HepG2 (cell line): ENCODE data around the gene ETS2. TPM values are rescaled to one million over a fixed set of nuclear protein-coding genes. Genes with fewer than 3 reads are reported as not detected.

Experiments
- ATAC-seq: fragments of 200-7000 bp; cut with Tn5 transposase; 3 replicates; pipeline ENCODE4 v1.9.1; 2020; ENCODE audit warnings: mild to moderate bottlenecking, moderate library complexity
- BruUV-seq: library from RNA; stranded (reverse); fragments of 400-500 nt; replicated peaks from 2 replicates; lab custom pipeline; 2021; lab: Mats Ljungman, UMichigan
- CTCF ChIA-PET: fragments of 300-600 bp; formaldehyde crosslinking; extraction: SDS; loops from one replicate; lab custom pipeline; 2021; ENCODE audit warnings: low total read pairs, inconsistent platforms, low intra/inter-chr PET ratio; lab: Yijun Ruan, JAX
- POLR2A ChIA-PET: fragments of 350-600 bp; sonication (Branson Sonifier 250); formaldehyde crosslinking; loops from one replicate; lab custom pipeline; 2020; ENCODE audit warnings: antibody characterized with exemption, inconsistent platforms; lab: Yijun Ruan, JAX
- DNase-seq: peaks from one replicate; pipeline ENCODE4 v3.0.0-alpha.2; 2015; ENCODE audit warnings: low spot score
- FAIRE-seq: peaks from 3 replicates; lab custom pipeline; 2011; peaks lifted over from hg19 to GRCh38; lab: Jason Lieb, UNC
- H2AFZ ChIP-seq: one replicate; pipeline ENCODE4 v1.6.1; 2011; ENCODE audit warnings: low read length, inconsistent platforms
- H3K27ac ChIP-seq: fragments of 300-600 bp; 3 replicates; pipeline ENCODE4 v1.8.0; 2011; ENCODE audit warnings: mixed run types, mild to moderate bottlenecking, mixed read lengths, low read length, inconsistent platforms; ENCODE audit not compliant: insufficient read depth; ENCODE audit errors: extremely low read length
- H3K27me3 ChIP-seq, 2 experiments: fragments of 200-600 bp in 1 of 2; 2 replicates in 1 of 2; 3 replicates in 1 of 2; pipeline versions ENCODE4 v1.6.0 to v1.8.0; 2011; ENCODE audit warnings: low read length in 2 of 2, mild to moderate bottlenecking in 2 of 2, moderate library complexity in 2 of 2, inconsistent platforms in 1 of 2; ENCODE audit not compliant: insufficient read depth in 2 of 2, control insufficient read depth in 1 of 2
- H3K36me3 ChIP-seq, 2 experiments: fragments of 200-600 bp in 1 of 2; replicated peaks in 1 of 2; 2 replicates in 1 of 2; 3 replicates in 1 of 2; pipeline versions ENCODE4 v1.5.1 to v1.8.0; 2011; ENCODE audit warnings: low read length in 2 of 2, inconsistent platforms in 1 of 2; ENCODE audit not compliant: insufficient read depth in 2 of 2, control insufficient read depth in 1 of 2
- H3K4me1 ChIP-seq: 2 replicates; pipeline ENCODE4 v1.5.1; 2012; ENCODE audit warnings: low read length, inconsistent platforms; ENCODE audit not compliant: insufficient read depth
- H3K4me2 ChIP-seq: 2 replicates; pipeline ENCODE4 v1.6.0; 2011; ENCODE audit warnings: low read depth, low read length, inconsistent platforms
- H3K4me3 ChIP-seq, 3 experiments: fragments of 200-600 bp in 1 of 3; sonication (generic), shearing (Covaris generic) in 1 of 3; replicated peaks in 1 of 3; 2 replicates each; pipeline ENCODE4 v1.5.1; 2011 to 2016; ENCODE audit warnings: low read length in 3 of 3, inconsistent platforms in 2 of 3, low read depth in 2 of 3, mild to moderate bottlenecking in 2 of 3, control low read depth in 1 of 3, mixed read lengths in 1 of 3; ENCODE audit not compliant: insufficient read depth in 1 of 3
- H3K79me2 ChIP-seq: one replicate; pipeline ENCODE4 v1.6.1; 2011; ENCODE audit warnings: low read length, inconsistent platforms; ENCODE audit not compliant: insufficient read depth
- H3K9ac ChIP-seq: 2 replicates; pipeline ENCODE4 v1.6.0; 2011; ENCODE audit warnings: mild to moderate bottlenecking, low read depth, low read length, inconsistent platforms; ENCODE audit not compliant: insufficient read depth
- H3K9me3 ChIP-seq: 2 replicates; pipeline ENCODE4 v1.5.1; 2012; ENCODE audit warnings: mild to moderate bottlenecking, low read length
- H4K20me1 ChIP-seq: 2 replicates; pipeline ENCODE4 v1.6.0; 2011; ENCODE audit warnings: inconsistent platforms, mild to moderate bottlenecking, low read length, moderate library complexity; ENCODE audit not compliant: insufficient read depth
- AFF4 ChIP-seq: sonication (generic); formaldehyde crosslinking; IDR thresholded peaks from 2 replicates; pipeline ENCODE4 v1.4.0; 2020; ENCODE audit warnings: missing genetic modification reagents
- GFI1 ChIP-seq: sonication (generic); formaldehyde crosslinking; IDR thresholded peaks from 2 replicates; pipeline ENCODE4 v1.5.0; 2020; ENCODE audit warnings: missing genetic modification reagents, mild to moderate bottlenecking, borderline replicate concordance
- HMGXB4 ChIP-seq, 2 experiments: sonication (generic) in 1 of 2; formaldehyde crosslinking in 1 of 2; IDR thresholded peaks; 2 replicates each; pipeline versions ENCODE4 v1.4.0 to v1.6.1; 2018 to 2020; ENCODE audit warnings: missing genetic modification reagents in 2 of 2, borderline replicate concordance in 1 of 2, low read depth in 1 of 2, mild to moderate bottlenecking in 1 of 2, missing biosample characterization in 1 of 2
- SIX1 ChIP-seq: sonication (generic); formaldehyde crosslinking; IDR thresholded peaks from 2 replicates; pipeline ENCODE4 v1.4.0; 2020; ENCODE audit warnings: missing genetic modification reagents, borderline replicate concordance
- STAG1 ChIP-seq: sonication (generic); formaldehyde crosslinking; IDR thresholded peaks from 2 replicates; pipeline ENCODE4 v1.4.0; 2020; ENCODE audit warnings: missing genetic modification reagents
- UBTF ChIP-seq: sonication (generic); formaldehyde crosslinking; IDR thresholded peaks from 2 replicates; pipeline ENCODE4 v1.4.0; 2020; ENCODE audit warnings: mild to moderate bottlenecking, missing genetic modification reagents
- ZNF124 ChIP-seq: sonication (generic); formaldehyde crosslinking; IDR thresholded peaks from 2 replicates; pipeline ENCODE4 v1.4.0; 2020; ENCODE audit warnings: missing genetic modification reagents
- ZNF550 ChIP-seq: sonication (generic); formaldehyde crosslinking; IDR thresholded peaks from 2 replicates; pipeline ENCODE4 v1.4.0; 2020; ENCODE audit warnings: mild to moderate bottlenecking, missing genetic modification reagents, borderline replicate concordance
- ZNF646 ChIP-seq: sonication (generic); formaldehyde crosslinking; IDR thresholded peaks from 2 replicates; pipeline ENCODE4 v1.9.0; 2021; ENCODE audit warnings: mild to moderate bottlenecking, missing genetic modification reagents
- WGBS: methylation state at CpG from one replicate; pipeline ENCODE4 v1.1.6; 2017; ENCODE audit warnings: low lambda C conversion rate; 5-methylcytosine and 5-hydroxymethylcytosine counted together
- in situ Hi-C: cut with HindIII; loops from 2 replicates; pipeline ENCODE4 v1.10.0; 2017; ENCODE audit warnings: low pct_unique_long_range_greater_than_20kb; ENCODE audit not compliant: extremely low pct_ligation_motif_present
- intact Hi-C: fragments of 100-400 bp; cut with micrococcal nuclease; formaldehyde crosslinking; loops from one replicate; pipeline ENCODE4 v1.10.0; 2022; ENCODE audit not compliant: unreplicated experiment
- polyA plus RNA-seq, 8 experiments: library from polyadenylated mRNA; depleted of rRNA in 3 of 8; stranded (reverse) in 7 of 8; unstranded in 1 of 8; fragments of >200 nt; fragmentation: Illumina TruSeq in 4 of 8; extraction: Trizol in 4 of 8; gene quantifications; 2 replicates each; pipeline versions ENCODE4 v1.2.1 to v1.2.3, GENCODE V29; 2011 to 2016; ENCODE audit warnings: low read depth in 4 of 8, missing spikeins in 1 of 8, mixed read lengths in 1 of 8; ENCODE audit not compliant: insufficient read depth in 1 of 8
- total RNA-seq, 5 experiments: library from RNA; depleted of rRNA; stranded (reverse); fragments of >200 nt; fragmentation: Illumina TruSeq; extraction: Trizol; gene quantifications; 2 replicates each; pipeline ENCODE4 v1.2.3, GENCODE V29; 2016; ENCODE audit warnings: low read depth in 1 of 5

The ETS2 gene
- total and polyA plus RNA-seq, 2 of the 13 experiments (the other 11 are each of a cell fraction or from before 2014, with no cell fraction given): 24.6 to 64.4 TPM

- WGBS: 42% methylated on average over 3 of the region's 4 CpGs
- Histone ChIP-seq H3K4me2 (no peak overlapping the region), H3K9me3 (0 out of 2 replicates have a peak, but pooled peaks cover 5% of the 10 kb centered on the region), H3K9ac (no peak overlapping the region), H3K27me3 (no peaks in the 10 kb centered on the region), H3K36me3 (no peaks in the 10 kb centered on the region), H3K27ac (no peak overlapping the region), H4K20me1 (no peaks in the 10 kb centered on the region), H3K4me1 (peaks cover 23% of the 10 kb centered on the region), H3K79me2 (no peaks in the 10 kb centered on the region), H3K4me3 (no peak overlapping the region), H2AFZ (no peak overlapping the region)
- in situ Hi-C loops (no loop called here), intact Hi-C loops (no loop called here)
- no peak for ATAC-seq
- FAIRE-seq: no peak
- POLR2A ChIA-PET: no interaction called here
- BruUV-seq: no TSS peak
- no peak for DNase-seq
- CTCF ChIA-PET: no interaction called here
- TF ChIP-seq ZNF550 (CRISPR knock-in tag) (no peak), UBTF (CRISPR knock-in tag) (no peak), HMGXB4 (CRISPR knock-in tag; IDR thresholded peaks at IDR 0.05; ENCODE audit: borderline replicate concordance in 1 of 2, low read depth in 1 of 2) (no peak), AFF4 (CRISPR knock-in tag) (no peak), GFI1 (no peak), SIX1 (CRISPR knock-in tag) (no peak), ZNF646 (CRISPR knock-in tag) (no peak), STAG1 (CRISPR knock-in tag) (no peak), ZNF124 (CRISPR knock-in tag) (no peak)
Observed at GRCh38 chr21:38842079-38842478, 36.4 kb downstream of the ETS2 start.
